Dedifferentiated amniotic fluid mesenchymal stem cell (primary cell): ENCODE measurements around the gene MERTK.
A peak's percentile ranks its signal among the peaks of the same experiment; 100 is the strongest.
"Not testable (repeated sequence)": the region's sequence is repeated elsewhere in the genome, so short reads cannot be mapped to it uniquely, and the experiment has no call there.

ENCODE experiments used
- DNase-seq: peaks from one replicate; pipeline ENCODE4 v3.0.0-alpha.2; 2016; ENCODE audit errors: extremely low spot score

MERTK gene

GRCh38 chr2:111909997-111910396, 11.6 kb downstream of the MERTK start:
- DNase-seq = not testable (repeated sequence)

GRCh38 chr2:111910609-111911277, 12.3 kb downstream of the MERTK start:
- no peak for DNase-seq

DNA sequence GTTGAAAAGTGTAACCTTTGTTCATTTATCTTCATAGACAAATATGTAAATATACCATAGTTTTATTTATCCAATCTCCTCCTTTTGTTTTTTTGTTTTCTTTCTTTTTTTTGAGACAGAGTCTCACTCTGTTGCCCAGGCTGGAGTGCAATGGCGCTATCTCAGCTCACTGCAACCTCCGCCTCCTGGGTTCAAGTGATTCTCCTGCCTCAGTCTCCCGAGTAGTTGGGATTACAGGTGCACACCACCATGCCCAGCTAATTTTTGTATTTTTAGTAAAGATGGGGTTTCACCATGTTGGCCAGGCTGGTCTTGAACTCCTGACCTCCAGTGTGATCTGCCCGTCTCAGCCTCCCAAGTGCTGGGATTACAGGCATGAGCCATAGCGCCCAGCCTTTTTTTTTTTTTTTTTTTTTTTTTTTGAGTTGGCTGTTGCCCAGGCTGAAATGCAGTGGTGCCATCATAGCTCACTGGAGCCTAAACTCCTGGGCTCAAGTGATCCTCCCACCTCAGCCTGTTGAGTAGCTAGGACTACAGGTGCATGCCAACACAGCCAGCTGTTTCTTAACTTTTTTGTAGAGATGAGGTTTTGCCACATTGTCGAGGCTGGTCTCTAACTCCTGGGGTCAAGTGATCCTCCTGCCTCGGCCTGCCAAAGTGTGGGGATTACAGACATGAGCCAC, 13.0 kb downstream of the MERTK start:
- not testable (repeated sequence) for DNase-seq

DNA sequence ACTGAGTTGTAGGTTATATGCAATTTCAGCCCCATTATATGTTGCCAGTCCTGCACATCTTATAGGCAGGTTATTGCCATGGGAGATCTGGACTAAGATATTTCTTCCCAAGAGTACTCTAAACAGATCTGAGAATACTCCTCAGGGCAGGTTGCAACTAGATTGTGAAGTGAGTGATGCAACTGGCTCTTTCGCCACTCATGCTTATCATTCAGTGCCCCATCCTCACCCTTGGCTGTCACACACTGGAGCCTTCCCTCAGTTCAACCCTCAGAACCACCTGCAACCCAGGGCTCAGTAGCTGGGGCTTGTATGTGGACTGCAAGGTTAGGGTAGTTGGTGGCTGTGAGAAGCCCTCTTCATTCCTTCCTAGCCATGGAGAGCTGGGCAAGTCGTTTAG, 14.1 kb downstream of the MERTK start:
- no peak for DNase-seq

GRCh38 chr2:111917106-111917505, 18.7 kb downstream of the MERTK start:
- no peak for DNase-seq

GRCh38 chr2:111918383-111918806, 20.0 kb downstream of the MERTK start:
- DNase-seq = peak; percentile 94

GRCh38 chr2:111919365-111919764, 21.0 kb downstream of the MERTK start:
- no peak for DNase-seq

DNA sequence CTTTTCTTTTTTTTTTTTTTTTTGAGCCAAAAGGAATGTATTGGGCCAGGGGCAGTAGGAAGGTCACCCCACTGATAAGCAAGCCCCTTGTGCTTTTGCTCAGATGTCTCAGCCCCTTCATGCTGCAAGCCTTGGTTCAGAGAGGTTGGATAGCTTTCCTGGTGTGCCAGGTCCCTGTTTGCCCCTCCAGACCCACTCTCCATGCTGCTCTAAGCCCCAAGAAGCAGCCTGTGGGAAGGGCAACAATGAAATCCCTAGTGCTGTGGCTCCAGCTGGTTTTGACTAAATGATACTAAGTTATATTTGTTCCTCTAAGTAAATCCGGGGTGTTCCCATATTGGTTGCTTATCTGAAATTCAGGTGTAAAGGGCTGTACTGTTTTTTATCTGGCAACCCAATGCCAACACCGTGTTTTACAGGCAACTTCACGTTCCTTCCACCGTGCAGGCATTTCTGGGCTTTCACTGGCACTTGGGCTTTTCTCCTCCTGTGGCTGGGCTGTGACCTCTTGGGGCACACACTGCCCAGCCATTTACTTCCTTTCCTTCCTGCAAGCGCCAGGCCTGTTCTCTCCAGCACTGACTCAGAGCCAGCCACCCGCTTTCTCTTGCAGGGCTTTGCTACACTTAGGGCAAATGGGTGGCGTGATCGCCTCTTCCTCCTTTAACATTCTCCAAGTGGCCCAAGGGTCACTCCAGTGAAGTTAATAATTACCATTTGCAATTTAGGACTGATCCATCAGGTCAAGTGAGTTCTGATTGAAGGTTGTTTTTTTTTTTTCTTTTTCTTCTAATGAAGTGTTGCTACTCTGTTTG, 21.6 kb downstream of the MERTK start:
- no peak for DNase-seq

- peak; percentile 34 for DNase-seq
Measured at GRCh38 chr2:111923276-111923804, 24.9 kb downstream of the MERTK start.

GRCh38 chr2:111924617-111925107, 26.3 kb downstream of the MERTK start:
- no peak for DNase-seq

- no peak for DNase-seq
Measured at GRCh38 chr2:111927723-111928122, 29.3 kb downstream of the MERTK start.

- no peak for DNase-seq
Measured at GRCh38 chr2:111930409-111930808, 32.0 kb downstream of the MERTK start.

- DNase-seq = peak; percentile 56
Measured at GRCh38 chr2:111930875-111931274, 32.5 kb downstream of the MERTK start.

GRCh38 chr2:111932841-111933291, 34.5 kb downstream of the MERTK start:
- DNase-seq = no peak

DNA sequence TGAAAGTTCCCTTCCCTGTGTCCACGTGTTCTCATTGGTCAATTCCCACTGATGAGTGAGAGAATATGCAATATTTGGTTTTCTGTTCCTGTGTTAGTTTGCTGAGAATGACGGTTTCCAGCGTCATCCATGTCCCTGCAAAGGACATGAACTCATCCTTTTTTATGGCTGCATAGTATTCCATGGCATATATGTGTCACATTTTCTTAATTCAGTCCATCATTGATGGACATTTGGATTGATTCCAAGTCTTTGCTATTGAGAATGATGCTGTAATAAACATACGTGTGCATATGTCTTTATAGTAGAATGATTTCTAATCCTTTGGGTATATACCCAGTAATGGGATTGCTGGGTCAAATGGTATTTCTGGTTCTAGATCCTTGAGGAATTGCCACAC, 35.5 kb downstream of the MERTK start:
- DNase-seq = not testable (repeated sequence)

GRCh38 chr2:111936881-111937280, 38.5 kb downstream of the MERTK start:
- no peak for DNase-seq

DNA sequence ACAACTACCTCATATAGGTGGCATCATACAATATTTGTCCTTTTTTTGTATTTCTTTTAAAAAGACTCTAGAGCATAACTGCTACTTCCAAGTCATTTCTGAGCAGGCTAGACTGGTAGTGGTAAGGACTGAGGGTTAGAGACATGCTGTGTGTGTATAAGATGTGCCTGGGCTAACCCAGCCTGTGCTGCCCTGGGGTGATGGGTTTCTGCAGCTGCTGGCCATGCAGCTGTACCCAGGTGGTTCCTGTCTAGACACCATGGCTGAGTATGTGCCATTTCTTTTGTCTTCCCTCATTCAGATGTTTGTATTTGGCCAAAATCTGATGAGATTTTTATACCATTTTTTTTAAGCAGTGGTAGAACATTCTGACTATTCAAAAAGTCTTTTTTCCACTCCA, 40.0 kb downstream of the MERTK start:
- no peak for DNase-seq

DNA sequence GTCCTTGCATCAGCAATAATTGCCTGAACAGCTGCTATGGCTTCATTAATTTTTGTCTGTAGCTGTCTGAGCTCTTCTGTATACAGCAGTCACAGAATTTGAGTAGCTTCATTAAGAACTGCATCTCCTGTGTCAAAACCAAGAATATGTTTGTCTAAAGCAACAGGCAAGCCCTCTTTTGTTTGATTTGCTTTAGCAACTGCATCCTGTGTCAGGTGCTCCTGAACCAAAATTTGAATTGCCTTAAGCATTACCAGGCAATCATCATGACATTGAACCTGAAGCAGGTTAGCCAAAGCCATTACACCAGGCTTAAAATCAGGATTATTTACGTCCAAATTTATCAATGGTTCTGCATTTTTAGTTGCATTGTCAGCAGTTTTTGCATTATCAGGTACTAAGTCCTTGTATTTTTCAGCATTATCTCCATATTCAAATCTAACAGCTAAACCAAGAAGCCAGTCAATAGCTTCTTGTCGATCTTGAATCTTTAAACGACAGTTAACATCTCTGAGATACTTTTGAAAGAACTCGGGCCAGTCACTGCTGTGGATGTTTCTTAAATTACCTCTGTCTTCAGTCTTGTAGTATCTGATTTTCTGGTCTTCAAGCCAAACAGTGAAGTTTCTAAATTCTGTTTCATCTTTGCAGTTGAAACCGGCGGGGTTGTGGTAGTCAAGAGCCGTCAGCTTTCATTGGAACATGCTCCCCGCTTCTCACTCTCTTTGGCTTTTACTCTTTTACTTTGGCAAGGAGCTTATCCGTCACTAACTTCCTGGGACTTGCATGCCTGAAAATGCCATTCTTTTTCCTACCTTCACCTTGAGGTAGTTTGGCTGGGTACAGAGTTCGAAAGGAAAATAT, 42.2 kb downstream of the MERTK start:
- DNase-seq = no peak

DNA sequence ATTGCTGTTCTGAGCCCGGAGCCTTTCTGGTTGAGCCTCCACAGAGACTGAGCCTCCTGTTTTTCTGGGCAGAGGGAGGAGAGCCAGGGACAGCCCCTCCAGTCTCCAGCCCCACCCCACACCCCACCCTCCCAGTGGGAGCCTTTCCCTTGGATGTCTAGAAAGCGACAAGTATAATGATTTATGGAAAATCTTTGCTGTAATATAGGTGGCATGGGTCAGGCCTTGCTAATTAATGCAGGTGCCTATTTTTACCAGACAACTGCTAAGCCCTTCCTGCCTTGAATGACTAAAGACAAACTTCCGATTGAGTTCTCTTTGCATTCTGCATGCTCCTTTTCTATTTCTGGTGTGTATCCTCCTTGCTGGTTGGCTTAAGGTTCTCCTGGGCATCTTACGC, 43.1 kb downstream of the MERTK start:
- DNase-seq = no peak

DNA sequence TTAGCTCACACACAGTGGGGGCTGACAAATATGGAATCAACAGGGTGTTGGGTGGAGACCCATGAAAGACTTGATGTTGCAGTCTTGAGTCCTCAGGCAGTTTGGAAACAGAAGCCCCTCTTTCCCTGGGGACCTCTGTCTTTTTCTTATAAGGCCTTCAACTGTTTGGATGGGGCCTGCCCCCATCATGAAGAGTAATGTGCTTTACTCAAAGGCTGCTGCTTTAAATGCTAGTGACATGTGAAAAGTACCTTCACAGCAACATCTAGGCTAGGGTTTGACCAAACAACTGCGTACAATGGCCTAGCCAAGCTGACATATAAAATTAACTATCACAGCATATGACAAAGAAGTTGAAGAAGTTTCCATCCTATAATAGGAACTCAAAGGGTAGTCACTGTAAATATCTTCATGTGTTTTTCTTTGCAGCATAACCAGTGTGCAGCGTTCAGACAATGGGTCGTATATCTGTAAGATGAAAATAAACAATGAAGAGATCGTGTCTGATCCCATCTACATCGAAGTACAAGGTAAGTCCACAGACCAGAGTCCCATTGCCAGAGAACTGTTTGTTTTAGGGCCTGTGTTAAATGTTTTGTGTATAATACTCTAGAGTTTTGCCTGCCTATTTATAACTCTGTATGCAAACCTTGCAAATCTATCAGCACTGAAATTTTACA, 46.3 kb downstream of the MERTK start:
- no peak for DNase-seq
